Adrenal gland (tissue), 12 donors: Measurements from ENCODE around the gene FOSB. TPM values are rescaled to one million over a fixed set of nuclear protein-coding genes. Genes with fewer than 3 reads are reported as not detected.

Experiments
- DNase-seq, 7 donors: peaks; one replicate each; pipeline ENCODE4 v3.0.0-alpha.2; 2019 to 2020
- H3K27ac ChIP-seq, 5 donors: fragments of 200-600 bp; sonication (generic) in 4 of 5; 1 replicate in 3 of 5; 2 replicates in 2 of 5; pipeline versions ENCODE4 v1.5.1 to v1.8.0; 2016 to 2020; ENCODE audit warnings: mild to moderate bottlenecking in 1 of 5
- H3K27me3 ChIP-seq: fragments of 200-600 bp; 2 replicates; pipeline ENCODE4 v1.8.0; 2021
- H3K36me3 ChIP-seq, 2 donors: fragments of 200-600 bp; replicated peaks in 1 of 2; 1 replicate in 1 of 2; 2 replicates in 1 of 2; pipeline versions ENCODE4 v1.5.1 to v1.8.0; 2018 to 2022
- H3K4me1 ChIP-seq, 2 donors: fragments of 200-600 bp; replicated peaks in 1 of 2; 1 replicate in 1 of 2; 2 replicates in 1 of 2; pipeline versions ENCODE4 v1.5.1 to v1.8.0; 2018 to 2021
- H3K4me3 ChIP-seq, 4 donors: fragments of 200-600 bp; sonication (generic) in 3 of 4; one replicate each; pipeline ENCODE4 v1.5.1; 2016 to 2018
- H3K9me3 ChIP-seq, 3 donors: fragments of 200-600 bp; sonication (generic) in 1 of 3; replicated peaks in 1 of 3; 1 replicate in 2 of 3; 2 replicates in 1 of 3; pipeline versions ENCODE4 v1.5.1 to v1.8.0; 2016 to 2021
- POLR2A ChIP-seq, 2 donors: fragments of 450-650 bp; IDR thresholded peaks; one replicate each; pipeline ENCODE4 v1.6.1; 2017; ENCODE audit warnings: antibody characterized with exemption in 2 of 2, mild to moderate bottlenecking in 2 of 2, moderate library complexity in 1 of 2
- WGBS, 4 donors: extraction: QIAGEN DNeasy Blood & Tissue Kit in 2 of 4; methylation state at CpG; one replicate each; pipeline versions ENCODE4 v1.1.5 to v1.1.7; 2013 to 2017; 5-methylcytosine and 5-hydroxymethylcytosine counted together
- intact Hi-C, 2 donors: fragments of 100-400 bp; cut with DNase I; formaldehyde crosslinking; loops; one replicate each; pipeline versions ENCODE4 v1.14.1 to v1.15.0; 2022 to 2023
- polyA plus RNA-seq, 3 donors: library from polyadenylated mRNA; stranded (reverse); fragments of 200-250 nt in 2 of 3; fragments of 350-450 nt in 1 of 3; fragmentation: Illumina TruSeq in 1 of 3; extraction: RNeasy Lipid Tissue Mini Kit (QIAGEN cat#74804) in 1 of 3; gene quantifications; one replicate each; pipeline ENCODE4 v1.2.3, GENCODE V29; 2013 to 2014
- total RNA-seq, 9 donors: library from RNA; depleted of rRNA in 4 of 9; stranded (reverse); fragments of >200 nt in 4 of 9; fragments of 120-200 nt in 1 of 9; fragmentation: NEBNext Ultra II Directional in 1 of 9; extraction: Animal tissue kit (Norgen Biotek cat#: 25700) in 1 of 9; gene quantifications; one replicate each; pipeline versions ENCODE4 v1.1.0 to v1.2.4, GENCODE V29; 2013 to 2023
- TF ChIP-seq, protein P1 (sequence below), 6 experiments: fragments of 450-650 bp in 4 of 6; fragments of 200-600 bp in 2 of 6; sonication (generic) in 1 of 6; IDR thresholded peaks; 1 replicate in 5 of 6; 2 replicates in 1 of 6; pipeline versions ENCODE4 v1.5.1 to v1.8.0; 2016 to 2021; ENCODE audit warnings: antibody characterized with exemption in 6 of 6, mild to moderate bottlenecking in 2 of 6, moderate library complexity in 1 of 6
- donor health status: healthy with polysubstance abuse.
- donor health status: Bipolar disorder and iron deficiency.
- donor health status: DM: yes; HTN: yes; CAD: no.
- donor health status: DM: no; HTN: no; CAD: no.
- donor health status: DM: no; HTN: no; CAD: no.
- donor health status: DM: yes; HTN: yes; CAD: no.

The FOSB gene
- total and polyA plus RNA-seq, 12 donors = 0.95 to 21.7 (median 3.6) TPM

DNA sequence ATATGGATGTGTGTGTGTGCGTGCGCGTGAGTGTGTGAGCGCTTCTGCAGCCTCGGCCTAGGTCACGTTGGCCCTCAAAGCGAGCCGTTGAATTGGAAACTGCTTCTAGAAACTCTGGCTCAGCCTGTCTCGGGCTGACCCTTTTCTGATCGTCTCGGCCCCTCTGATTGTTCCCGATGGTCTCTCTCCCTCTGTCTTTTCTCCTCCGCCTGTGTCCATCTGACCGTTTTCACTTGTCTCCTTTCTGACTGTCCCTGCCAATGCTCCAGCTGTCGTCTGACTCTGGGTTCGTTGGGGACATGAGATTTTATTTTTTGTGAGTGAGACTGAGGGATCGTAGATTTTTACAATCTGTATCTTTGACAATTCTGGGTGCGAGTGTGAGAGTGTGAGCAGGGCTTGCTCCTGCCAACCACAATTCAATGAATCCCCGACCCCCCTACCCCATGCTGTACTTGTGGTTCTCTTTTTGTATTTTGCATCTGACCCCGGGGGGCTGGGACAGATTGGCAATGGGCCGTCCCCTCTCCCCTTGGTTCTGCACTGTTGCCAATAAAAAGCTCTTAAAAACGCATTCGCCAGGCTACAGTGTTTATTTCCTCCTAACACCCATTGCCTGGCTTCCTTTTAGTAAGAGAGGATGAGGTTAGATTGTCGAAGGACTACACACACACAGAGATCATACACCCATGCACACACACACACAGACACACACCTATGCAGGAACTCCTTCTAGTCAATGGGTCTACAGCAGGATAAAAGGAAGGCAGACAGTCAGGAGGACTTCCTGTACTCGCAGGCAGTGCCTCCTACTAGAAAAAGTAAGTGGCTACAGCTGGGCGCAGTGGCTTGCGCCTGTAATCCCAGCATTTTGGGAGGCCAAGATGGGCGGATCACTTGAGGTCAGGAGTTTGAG lies 7.1 kb downstream of the FOSB start:
- peaks cover 8 to 18% of the 10 kb centered on the region in 2 donors for H3K4me1 ChIP-seq
- no peak overlapping the region for H3K27ac ChIP-seq
- no peaks in the 10 kb centered on the region for H3K9me3 ChIP-seq
- intact Hi-C loops = loop anchor here in 1 of 2 donors (5.0 kb wide), 1 partner anchor 33 kb away; no protein-coding TSS in a partner anchor
- peaks cover 5% of the 10 kb centered on the region for H3K27me3 ChIP-seq
- H3K36me3 ChIP-seq = no peaks in the 10 kb centered on the region
- WGBS, 4 donors = 63 to 73% (median 67%) methylated on average over 27 to 28 of the region's 28 CpGs
- H3K4me3 ChIP-seq = no peak overlapping the region
- no peak for DNase-seq
- TF ChIP-seq POLR2A (IDR thresholded peaks at IDR 0.05) = no peak
- TF ChIP-seq, protein P1, sequence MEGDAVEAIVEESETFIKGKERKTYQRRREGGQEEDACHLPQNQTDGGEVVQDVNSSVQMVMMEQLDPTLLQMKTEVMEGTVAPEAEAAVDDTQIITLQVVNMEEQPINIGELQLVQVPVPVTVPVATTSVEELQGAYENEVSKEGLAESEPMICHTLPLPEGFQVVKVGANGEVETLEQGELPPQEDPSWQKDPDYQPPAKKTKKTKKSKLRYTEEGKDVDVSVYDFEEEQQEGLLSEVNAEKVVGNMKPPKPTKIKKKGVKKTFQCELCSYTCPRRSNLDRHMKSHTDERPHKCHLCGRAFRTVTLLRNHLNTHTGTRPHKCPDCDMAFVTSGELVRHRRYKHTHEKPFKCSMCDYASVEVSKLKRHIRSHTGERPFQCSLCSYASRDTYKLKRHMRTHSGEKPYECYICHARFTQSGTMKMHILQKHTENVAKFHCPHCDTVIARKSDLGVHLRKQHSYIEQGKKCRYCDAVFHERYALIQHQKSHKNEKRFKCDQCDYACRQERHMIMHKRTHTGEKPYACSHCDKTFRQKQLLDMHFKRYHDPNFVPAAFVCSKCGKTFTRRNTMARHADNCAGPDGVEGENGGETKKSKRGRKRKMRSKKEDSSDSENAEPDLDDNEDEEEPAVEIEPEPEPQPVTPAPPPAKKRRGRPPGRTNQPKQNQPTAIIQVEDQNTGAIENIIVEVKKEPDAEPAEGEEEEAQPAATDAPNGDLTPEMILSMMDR (IDR thresholded peaks at IDR 0.05) = no peak

DNA sequence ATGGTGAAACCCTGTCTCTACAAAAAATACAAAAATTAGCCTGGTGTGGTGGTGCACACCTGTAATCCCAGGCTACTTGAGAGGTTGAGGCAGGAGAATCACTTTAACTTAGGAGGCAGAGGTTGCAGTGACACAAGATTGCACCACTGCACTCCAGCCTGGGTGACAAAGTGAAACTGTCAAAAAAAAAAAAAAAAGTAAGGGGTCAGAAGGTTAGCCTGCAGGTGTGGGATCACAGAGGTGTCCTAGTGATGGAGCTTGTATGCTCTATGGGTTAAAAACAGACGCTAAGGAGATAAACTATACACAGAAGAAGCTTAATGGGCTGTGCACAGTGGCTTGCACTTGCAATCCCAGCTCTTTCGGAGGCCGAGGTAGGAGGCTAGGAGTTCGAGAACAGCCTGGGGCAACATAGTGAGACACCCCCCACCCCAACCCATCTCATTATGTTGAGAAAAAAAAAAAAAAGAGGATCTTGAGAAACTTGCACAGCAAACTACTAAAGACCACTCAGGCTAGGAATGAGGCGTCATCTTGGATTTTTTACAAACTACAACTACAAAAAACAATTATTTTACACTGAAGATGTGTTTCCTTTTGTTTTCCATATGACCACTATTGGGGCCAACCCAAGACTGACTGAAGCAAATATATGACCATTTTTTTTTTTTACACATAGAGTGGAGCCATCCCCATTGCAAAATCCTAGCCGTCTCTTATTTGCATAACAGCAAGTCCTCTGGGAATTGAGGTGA lies 7.9 kb downstream of the FOSB start:
- WGBS, 4 donors = 69 to 81% (median 71%) methylated on average over 6 of the region's 6 CpGs
- no peak for DNase-seq
- Histone ChIP-seq H3K4me1 (peaks cover 3 to 13% of the 10 kb centered on the region in 2 donors), H3K36me3 (no peaks in the 10 kb centered on the region), H3K9me3 (no peaks in the 10 kb centered on the region), H3K4me3 (no peak overlapping the region), H3K27ac (no peak overlapping the region), H3K27me3 (peaks cover 5% of the 10 kb centered on the region)
- TF ChIP-seq, protein P1 (IDR thresholded peaks at IDR 0.05) = no peak
- TF ChIP-seq POLR2A (IDR thresholded peaks at IDR 0.05) = no peak
- intact Hi-C loops = loop anchor here (2.0 to 5.0 kb wide), 2 partner anchors 33 to 37 kb away; no protein-coding TSS in a partner anchor

DNA sequence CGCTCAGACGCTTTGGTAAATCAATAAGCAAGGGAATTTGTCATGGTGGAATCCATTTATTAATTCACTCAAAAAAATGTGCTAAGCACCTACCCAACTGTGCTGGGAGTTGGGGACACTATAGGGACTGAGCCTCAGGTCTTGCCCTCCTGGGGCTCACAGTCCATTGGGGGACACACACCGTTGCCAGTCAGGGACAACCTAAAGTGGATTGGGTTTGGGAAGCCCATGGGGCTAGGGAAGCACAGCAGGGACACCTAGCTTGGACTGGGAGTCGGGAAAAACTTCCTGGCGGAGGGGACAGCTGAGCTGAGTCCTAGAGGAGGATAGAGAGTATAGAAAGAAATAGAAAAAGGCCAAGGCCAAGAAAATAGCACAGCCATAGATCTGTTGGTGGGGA lies 8.5 kb downstream of the FOSB start:
- Histone ChIP-seq H3K9me3 (no peaks in the 10 kb centered on the region), H3K36me3 (no peaks in the 10 kb centered on the region), H3K4me1 (peaks cover 3 to 13% of the 10 kb centered on the region in 2 donors), H3K27ac (no peak overlapping the region), H3K4me3 (no peak overlapping the region), H3K27me3 (peaks cover 5% of the 10 kb centered on the region)
- TF ChIP-seq, protein P1 (IDR thresholded peaks at IDR 0.05) = no peak
- TF ChIP-seq POLR2A (IDR thresholded peaks at IDR 0.05) = no peak
- no peak for DNase-seq
- intact Hi-C loops = loop anchor here (2.0 to 5.0 kb wide), 2 partner anchors 34 to 38 kb away; no protein-coding TSS in a partner anchor
- WGBS, 4 donors = 38 to 49% (median 44%) methylated on average over 4 to 5 of the region's 5 CpGs

DNA sequence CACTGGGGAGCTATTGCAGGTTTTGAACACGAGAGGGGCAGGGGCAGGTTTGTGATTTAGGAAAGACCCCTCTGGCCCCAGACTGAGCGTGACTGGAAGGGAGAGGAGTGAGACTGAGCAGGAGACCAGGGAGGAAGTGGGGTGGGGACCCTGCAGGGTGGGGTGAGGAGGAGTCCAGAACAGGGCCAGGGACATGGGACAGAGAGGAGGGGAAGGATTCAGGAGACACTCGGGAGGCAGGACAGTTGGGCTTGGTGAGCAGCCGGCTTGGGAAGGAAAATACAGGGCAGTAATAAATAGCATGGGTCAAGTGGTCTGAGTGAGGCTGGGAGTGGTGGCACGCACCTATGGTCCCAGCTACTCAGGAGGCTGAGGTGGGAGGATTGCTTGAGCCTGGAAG lies 9.4 kb downstream of the FOSB start:
- H3K4me3 ChIP-seq = no peak overlapping the region
- no peaks in the 10 kb centered on the region for H3K9me3 ChIP-seq
- WGBS, 4 donors = 36 to 45% (median 41%) methylated on average over 5 of the region's 5 CpGs
- H3K27ac ChIP-seq = no peak overlapping the region
- H3K27me3 ChIP-seq = peaks cover 5% of the 10 kb centered on the region
- intact Hi-C loops = loop anchor here (2.0 to 5.0 kb wide), 2 partner anchors 35 to 38 kb away; no protein-coding TSS in a partner anchor
- H3K4me1 ChIP-seq = peaks cover 2 to 11% of the 10 kb centered on the region in 2 donors
- H3K36me3 ChIP-seq = no peaks in the 10 kb centered on the region
- no peak for DNase-seq
- TF ChIP-seq POLR2A (IDR thresholded peaks at IDR 0.05) = no peak
- TF ChIP-seq, protein P1 (IDR thresholded peaks at IDR 0.05) = no peak
